Subcutaneous abdominal adipose tissue (tissue), 5 donors: ENCODE results near the gene SYNGR1.
"Not testable (repeated sequence)": the region's sequence is repeated elsewhere in the genome, so short reads cannot be mapped to it uniquely, and the experiment has no call there.

ENCODE experiments used
- H3K27ac ChIP-seq: one replicate; pipeline ENCODE4 v1.7.0; 2013; ENCODE audit warnings: low read depth, mild to moderate bottlenecking, inconsistent platforms, low read length, moderate library complexity
- H3K27me3 ChIP-seq, 5 donors: one replicate each; pipeline ENCODE4 v1.7.0; 2013; ENCODE audit warnings: low read length in 5 of 5, inconsistent platforms in 1 of 5; ENCODE audit not compliant: control insufficient read depth in 5 of 5, insufficient read depth in 4 of 5
- H3K36me3 ChIP-seq, 5 donors: one replicate each; pipeline ENCODE4 v1.7.0; 2013; ENCODE audit warnings: low read length in 5 of 5; ENCODE audit not compliant: control insufficient read depth in 5 of 5, insufficient read depth in 5 of 5
- H3K4me1 ChIP-seq, 5 donors: one replicate each; pipeline ENCODE4 v1.7.0; 2013; ENCODE audit warnings: low read length in 5 of 5, mild to moderate bottlenecking in 3 of 5, moderate library complexity in 1 of 5; ENCODE audit not compliant: control insufficient read depth in 5 of 5, insufficient read depth in 5 of 5
- H3K4me3 ChIP-seq, 5 donors: one replicate each; pipeline ENCODE4 v1.7.0; 2013; ENCODE audit warnings: low read length in 5 of 5, low read depth in 1 of 5
- H3K9ac ChIP-seq, 5 donors: one replicate each; pipeline ENCODE4 v1.7.0; 2013; ENCODE audit warnings: low read length in 5 of 5, mild to moderate bottlenecking in 4 of 5, moderate library complexity in 3 of 5
- H3K9me3 ChIP-seq, 5 donors: one replicate each; pipeline ENCODE4 v1.7.0; 2013; ENCODE audit warnings: low read length in 5 of 5; ENCODE audit not compliant: control insufficient read depth in 5 of 5
- donor health status: healthy.
- donor health status: healthy.
- donor health status: healthy.
- donor health status: healthy.
- donor health status: healthy.

Gene SYNGR1

DNA sequence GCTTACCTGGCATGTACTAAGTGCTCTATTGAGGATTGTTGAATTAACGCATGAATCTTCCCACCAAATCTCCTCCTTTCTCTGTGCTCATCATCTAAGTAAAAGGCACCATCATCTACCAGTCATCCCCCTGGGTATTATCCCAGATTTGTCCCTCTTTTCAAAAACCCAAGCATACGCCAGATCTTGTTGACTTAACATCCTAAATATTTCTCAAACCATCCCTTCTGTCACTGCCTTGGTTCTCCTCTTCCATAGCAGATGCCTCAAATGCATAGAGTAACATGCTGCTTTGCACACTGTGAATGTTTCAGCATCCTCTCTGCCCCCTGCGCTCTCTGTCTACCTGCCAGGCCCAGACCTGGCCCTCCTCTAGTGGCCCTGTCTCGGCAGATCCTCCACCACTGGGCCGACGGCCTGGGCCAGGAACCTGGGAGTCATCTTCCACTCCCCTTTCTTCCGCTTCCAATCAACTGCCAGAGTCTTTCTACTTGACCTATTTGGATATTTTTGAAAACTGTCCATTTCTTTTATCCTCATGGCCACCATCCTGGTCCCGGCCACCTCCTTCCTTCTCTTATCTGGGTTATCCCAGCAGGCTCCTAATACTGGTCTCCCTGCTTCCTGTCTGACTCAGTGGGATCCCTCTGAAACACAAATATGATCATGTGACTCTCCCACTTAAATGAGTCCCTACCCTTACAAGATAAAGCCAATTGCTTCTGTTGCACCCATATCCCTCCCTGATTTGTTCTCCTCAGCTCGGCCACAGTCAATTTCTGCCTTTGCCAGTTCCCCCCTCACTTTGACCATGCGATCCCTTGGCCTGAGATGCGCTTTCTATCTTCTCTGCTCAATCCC is 46.4 kb downstream of the SYNGR1 start:
- H3K27ac ChIP-seq: no peak overlapping the region
- no peak overlapping the region for H3K4me3 ChIP-seq
- peaks cover 5 to 21% (median 17%) of the 10 kb centered on the region in 5 donors for H3K4me1 ChIP-seq

DNA sequence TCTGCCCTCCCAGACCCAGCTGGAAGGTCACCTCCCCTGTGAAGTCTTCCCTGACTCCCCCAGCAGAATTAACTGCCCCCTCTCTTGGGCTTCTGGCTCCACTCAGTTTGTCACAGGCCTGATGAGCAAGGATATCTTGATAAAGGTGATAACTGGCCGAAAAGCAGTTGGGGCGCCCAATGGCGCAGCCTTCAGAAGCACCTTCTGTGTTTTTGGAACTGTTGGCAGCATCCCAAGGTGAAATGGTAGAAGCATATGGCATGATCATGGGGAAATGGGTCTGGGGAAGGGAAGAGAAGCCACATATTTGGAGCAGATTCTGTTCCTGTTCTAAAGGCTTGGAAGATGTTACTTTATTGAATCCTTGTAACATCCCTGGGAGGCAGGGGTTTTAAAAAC is 47.0 kb downstream of the SYNGR1 start:
- H3K36me3 ChIP-seq: no peaks in the 10 kb centered on the region
- H3K27ac ChIP-seq: no peak overlapping the region
- no peaks in the 10 kb centered on the region for H3K27me3 ChIP-seq
- no peak overlapping the region for H3K4me3 ChIP-seq
- peaks cover 5 to 28% (median 17%) of the 10 kb centered on the region in 5 donors for H3K4me1 ChIP-seq
- H3K9ac ChIP-seq: no peak overlapping the region
- no peaks in the 10 kb centered on the region for H3K9me3 ChIP-seq

More for the DNA sequence above, 46.4 kb downstream of the SYNGR1 start:
- no peak overlapping the region for H3K9ac ChIP-seq
- H3K27me3 ChIP-seq: no peaks in the 10 kb centered on the region
- no peaks in the 10 kb centered on the region for H3K36me3 ChIP-seq
- H3K9me3 ChIP-seq: no peaks in the 10 kb centered on the region

DNA sequence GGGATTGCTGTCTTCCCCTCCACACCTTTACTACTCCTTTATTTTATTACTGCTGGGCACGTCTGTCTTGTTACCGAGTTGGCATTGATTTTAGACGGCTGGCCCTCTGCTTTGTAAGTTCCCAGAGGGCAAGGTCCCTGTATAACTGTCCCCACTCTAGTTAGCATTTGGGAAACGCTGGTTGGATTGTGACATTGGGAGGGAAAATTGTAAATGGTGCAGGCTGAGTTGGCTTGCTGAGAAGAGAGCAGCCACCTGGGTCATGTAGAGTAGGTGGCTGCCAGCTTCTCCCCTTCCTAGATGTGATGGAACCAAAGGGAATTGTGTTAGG is 51.5 kb downstream of the SYNGR1 start:
- peaks cover 15 to 41% (median 31%) of the 10 kb centered on the region in 5 donors for H3K4me1 ChIP-seq
- no peaks in the 10 kb centered on the region for H3K9me3 ChIP-seq
- no peak overlapping the region for H3K4me3 ChIP-seq
- H3K27me3 ChIP-seq: no peaks in the 10 kb centered on the region
- no peak overlapping the region for H3K27ac ChIP-seq
- H3K9ac ChIP-seq: peak overlapping the region in 1 of 5 donors; percentile 1
- H3K36me3 ChIP-seq: peaks cover 0 to 6% (median 0%) of the 10 kb centered on the region in 5 donors

DNA sequence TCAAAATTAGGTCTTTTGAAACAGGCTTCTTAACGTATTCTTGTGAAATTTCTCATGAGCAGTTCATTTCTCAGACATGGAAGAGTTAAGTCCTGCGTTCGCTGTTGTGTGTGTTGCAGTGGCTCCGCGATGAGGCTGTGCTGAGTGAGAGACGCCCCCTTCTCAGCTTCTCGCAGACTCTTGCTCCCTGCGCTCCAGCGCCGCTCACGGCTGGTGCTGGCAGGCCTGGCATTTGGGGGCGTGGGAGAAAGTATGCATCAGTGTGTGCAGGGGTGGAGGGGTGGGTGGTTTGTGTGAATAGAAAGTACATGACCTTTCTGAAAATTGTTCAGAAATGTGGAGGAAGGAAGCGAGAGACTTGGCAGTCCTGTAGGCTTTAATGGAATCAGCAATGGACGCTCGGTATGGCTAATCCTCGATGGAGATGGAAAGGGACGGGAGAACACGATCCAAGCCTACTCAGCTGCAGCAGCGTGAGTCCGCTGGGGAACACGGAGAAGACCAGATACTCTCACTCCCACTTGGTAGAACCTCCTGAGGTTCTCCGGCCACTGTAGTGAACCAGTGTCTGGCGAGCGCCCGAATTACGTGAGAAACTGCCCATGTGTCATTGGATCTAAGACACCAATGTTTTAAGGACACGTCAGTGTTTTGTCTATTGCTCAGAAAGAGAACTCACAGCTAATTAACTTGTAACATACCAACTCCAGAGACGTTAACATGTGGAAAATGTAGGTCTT is 55.7 kb downstream of the SYNGR1 start:
- Histone ChIP-seq H3K4me1 (peaks cover 10 to 55% (median 46%) of the 10 kb centered on the region in 5 donors), H3K4me3 (peak overlapping the region in 4 of 5 donors; percentile 35 to 49 (median 41)), H3K27ac (peak overlapping the region; percentile 46), H3K27me3 (no peaks in the 10 kb centered on the region), H3K9me3 (no peaks in the 10 kb centered on the region), H3K9ac (peak overlapping the region in 3 of 5 donors; percentile 10 to 35 (median 19)), H3K36me3 (peaks cover 0 to 6% (median 0%) of the 10 kb centered on the region in 5 donors)

DNA sequence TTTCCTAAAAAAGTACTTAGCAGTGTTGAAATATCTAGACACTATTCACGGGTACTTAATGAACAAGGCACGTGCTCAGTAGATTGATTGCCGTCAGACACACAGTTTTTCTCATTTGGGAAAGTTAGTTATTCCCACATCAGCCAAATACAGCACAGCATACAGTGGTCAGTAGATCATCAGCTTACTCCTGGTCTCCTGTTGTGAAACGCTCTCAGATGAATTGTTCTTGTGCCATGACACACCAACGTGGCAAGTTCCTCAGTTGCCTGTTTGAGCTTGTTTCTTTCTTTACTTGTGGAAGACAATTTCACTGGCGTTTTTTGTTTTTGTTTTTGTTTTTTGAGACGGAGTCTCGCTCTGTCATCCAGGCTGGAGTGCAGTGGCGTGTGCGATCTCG is 58.4 kb downstream of the SYNGR1 start:
- peaks cover 10 to 50% (median 41%) of the 10 kb centered on the region in 5 donors for H3K4me1 ChIP-seq
- H3K4me3 ChIP-seq: no peak overlapping the region
- H3K27ac ChIP-seq: peak overlapping the region; percentile 72
- peak overlapping the region in 3 of 5 donors; percentile 6 to 41 (median 32) for H3K9ac ChIP-seq
- H3K9me3 ChIP-seq: no peaks in the 10 kb centered on the region
- peaks cover 0 to 1% (median 0%) of the 10 kb centered on the region in 5 donors for H3K36me3 ChIP-seq
- H3K27me3 ChIP-seq: no peaks in the 10 kb centered on the region

DNA sequence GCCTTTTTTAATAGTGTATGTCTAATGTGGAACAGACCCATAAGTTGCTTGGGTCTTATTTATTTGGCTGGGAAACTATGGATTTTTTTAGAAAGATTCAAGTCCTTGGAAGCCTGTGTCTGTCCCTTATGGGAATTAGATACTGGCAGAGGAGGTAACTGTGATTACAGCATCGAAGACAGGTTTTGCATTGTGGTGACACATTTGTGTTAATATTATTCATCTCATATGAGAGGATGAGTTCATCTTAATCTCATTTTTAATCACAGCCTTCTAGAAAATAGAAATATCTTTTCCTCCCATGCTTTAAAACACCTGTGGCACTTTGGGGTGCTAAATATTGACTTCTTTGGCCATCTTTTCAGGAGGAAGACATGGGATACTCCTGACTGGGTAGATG is 59.0 kb downstream of the SYNGR1 start:
- H3K27ac ChIP-seq: peak overlapping the region; percentile 72
- no peaks in the 10 kb centered on the region for H3K9me3 ChIP-seq
- H3K9ac ChIP-seq: peak overlapping the region in 1 of 5 donors; percentile 32
- H3K4me3 ChIP-seq: no peak overlapping the region
- H3K36me3 ChIP-seq: no peaks in the 10 kb centered on the region
- no peaks in the 10 kb centered on the region for H3K27me3 ChIP-seq
- peaks cover 10 to 50% (median 41%) of the 10 kb centered on the region in 5 donors for H3K4me1 ChIP-seq

DNA sequence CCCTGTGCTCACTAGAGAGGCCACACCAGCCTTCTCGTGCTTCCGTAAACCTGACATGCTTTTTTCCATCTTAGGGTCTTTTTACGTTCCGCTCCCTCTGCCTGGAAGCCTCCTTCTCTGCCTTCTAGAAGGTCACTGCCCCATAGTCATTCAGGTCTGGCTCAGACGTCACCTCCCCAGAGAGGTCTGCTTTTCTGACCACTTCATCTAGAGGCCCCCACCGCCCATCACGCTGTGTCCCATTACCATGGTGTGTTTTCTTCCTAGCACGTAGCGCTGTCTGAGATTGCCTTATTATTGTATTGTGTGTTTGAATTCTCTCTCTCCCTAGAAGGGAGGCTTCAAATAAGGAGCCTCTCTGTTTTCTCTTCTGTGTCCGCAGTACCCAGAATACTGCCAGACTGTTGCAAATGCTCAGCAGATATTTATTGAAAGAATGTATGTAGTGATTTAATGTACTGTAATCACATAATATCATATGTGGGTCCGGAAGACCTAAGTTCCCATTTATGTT is 59.8 kb downstream of the SYNGR1 start:
- Histone ChIP-seq H3K4me1 (peaks cover 10 to 54% (median 45%) of the 10 kb centered on the region in 5 donors), H3K36me3 (no peaks in the 10 kb centered on the region), H3K9ac (no peak overlapping the region), H3K9me3 (no peaks in the 10 kb centered on the region), H3K4me3 (peak overlapping the region in 1 of 5 donors; percentile 15), H3K27ac (peak overlapping the region; percentile 72), H3K27me3 (no peaks in the 10 kb centered on the region)

DNA sequence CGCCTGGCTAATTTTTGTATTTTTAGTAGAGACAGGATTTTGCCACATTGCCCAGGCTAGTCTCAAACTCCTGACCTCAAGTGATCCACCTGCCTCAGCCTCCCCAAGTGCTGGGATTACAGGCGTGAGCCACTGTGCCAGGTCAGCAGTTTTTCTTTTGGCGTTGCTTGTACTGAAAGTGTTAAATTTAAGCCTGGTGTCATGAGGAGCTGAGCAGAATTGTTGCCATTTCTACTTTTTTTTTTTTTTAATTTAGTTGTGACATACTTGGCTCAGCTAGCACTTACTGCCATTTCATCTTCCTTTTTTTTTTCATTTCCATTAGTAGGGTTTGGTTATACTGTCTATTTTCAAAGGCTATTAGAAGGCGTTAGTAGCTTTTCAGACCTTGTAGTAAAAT is 60.5 kb downstream of the SYNGR1 start:
- Histone ChIP-seq H3K4me1 (peaks cover 9 to 54% (median 46%) of the 10 kb centered on the region in 5 donors), H3K4me3 (no peak overlapping the region)

DNA sequence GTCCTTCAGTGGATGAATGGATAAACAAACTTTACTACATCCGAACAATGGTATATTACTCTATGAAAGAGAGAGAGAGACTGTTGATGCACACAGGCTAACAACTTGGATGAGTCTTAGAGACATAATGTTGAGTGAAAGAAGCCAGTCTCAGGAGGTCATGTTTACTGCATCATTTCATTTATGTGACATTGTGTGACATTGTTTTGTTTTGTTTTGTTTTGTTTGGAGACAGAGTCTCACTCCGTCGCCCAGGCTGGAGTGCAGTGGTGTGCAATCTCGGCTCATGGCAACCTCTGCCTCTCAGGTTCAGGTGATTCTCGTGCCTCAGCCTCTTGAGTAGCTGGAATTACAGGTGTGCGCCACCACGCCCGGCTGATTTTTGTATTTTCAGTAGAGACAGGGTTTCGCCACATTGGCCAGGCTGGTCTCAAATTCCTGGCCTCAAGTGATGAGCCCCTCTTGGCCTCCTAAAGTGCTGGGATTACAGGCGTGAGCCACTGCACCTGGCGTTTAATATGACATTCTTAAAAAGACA is 62.1 kb downstream of the SYNGR1 start:
- H3K9ac ChIP-seq, H3K27me3 ChIP-seq, H3K27ac ChIP-seq, H3K4me3 ChIP-seq, H3K9me3 ChIP-seq: not testable (repeated sequence)
- Histone ChIP-seq H3K36me3 (peaks cover 0 to 22% (median 18%) of the 10 kb centered on the region in 5 donors), H3K4me1 (peaks cover 6 to 64% (median 53%) of the 10 kb centered on the region in 5 donors)

More for the DNA sequence above, 60.5 kb downstream of the SYNGR1 start:
- Histone ChIP-seq H3K9me3 (no peaks in the 10 kb centered on the region), H3K27ac (peak overlapping the region; percentile 72), H3K27me3 (no peaks in the 10 kb centered on the region), H3K9ac (no peak overlapping the region), H3K36me3 (peaks cover 0 to 5% (median 4%) of the 10 kb centered on the region in 5 donors)
